H9 (cell line): ENCODE measurements around the gene WIZ. TPM values are rescaled to one million over a fixed set of nuclear protein-coding genes. Genes with fewer than 3 reads are reported as not detected.

Experiments used
- DNase-seq: peaks from one replicate; pipeline ENCODE4 v3.0.0-alpha.2; 2017
- H2AFZ ChIP-seq: one replicate; pipeline ENCODE4 v1.6.1; 2013; ENCODE audit warnings: mild to moderate bottlenecking, low read length, control low read depth, moderate library complexity
- H2AK5ac ChIP-seq: 2 replicates; pipeline ENCODE4 v1.6.1; 2013; ENCODE audit warnings: low read length, control low read depth, mixed read lengths; ENCODE audit not compliant: insufficient read length
- H2BK120ac ChIP-seq: one replicate; pipeline ENCODE4 v1.6.1; 2013; ENCODE audit warnings: low read depth, mild to moderate bottlenecking, low read length, control low read depth, inconsistent platforms; ENCODE audit not compliant: poor library complexity, severe bottlenecking
- H2BK12ac ChIP-seq: 2 replicates; pipeline ENCODE4 v1.6.1; 2013; ENCODE audit warnings: low read length, control low read depth, mixed read lengths, low read depth; ENCODE audit not compliant: insufficient read length
- H2BK15ac ChIP-seq: 2 replicates; pipeline ENCODE4 v1.6.1; 2013; ENCODE audit warnings: low read depth, low read length, control low read depth
- H2BK20ac ChIP-seq: one replicate; pipeline ENCODE4 v1.6.1; 2013; ENCODE audit warnings: low read depth, mild to moderate bottlenecking, low read length, control low read depth, inconsistent platforms; ENCODE audit not compliant: poor library complexity, severe bottlenecking
- H2BK5ac ChIP-seq: 2 replicates; pipeline ENCODE4 v1.6.1; 2013; ENCODE audit warnings: low read length, control low read depth, mixed read lengths; ENCODE audit not compliant: insufficient read length
- H3K14ac ChIP-seq: 2 replicates; pipeline ENCODE4 v1.6.1; 2013; ENCODE audit warnings: low read length, control low read depth; ENCODE audit not compliant: insufficient read depth
- H3K18ac ChIP-seq: 2 replicates; pipeline ENCODE4 v1.6.1; 2013; ENCODE audit warnings: low read depth, mild to moderate bottlenecking, mixed read lengths, low read length, control low read depth; ENCODE audit not compliant: insufficient read length
- H3K23ac ChIP-seq: 2 replicates; pipeline ENCODE4 v1.6.1; 2013; ENCODE audit warnings: low read length, control low read depth, mixed read lengths, low read depth; ENCODE audit not compliant: insufficient read length
- H3K23me2 ChIP-seq: 2 replicates; pipeline ENCODE4 v1.6.1; 2013; ENCODE audit warnings: low read depth, mild to moderate bottlenecking, mixed read lengths, low read length, control low read depth; ENCODE audit not compliant: insufficient read length, poor library complexity, severe bottlenecking
- H3K27ac ChIP-seq: 2 replicates; pipeline ENCODE4 v1.5.1; 2013; ENCODE audit warnings: low read length, control low read depth, mixed read lengths, low read depth; ENCODE audit not compliant: insufficient read length
- H3K27me3 ChIP-seq: 2 replicates; pipeline ENCODE4 v1.6.1; 2013; ENCODE audit warnings: low read length, control low read depth, inconsistent platforms; ENCODE audit not compliant: insufficient read depth
- H3K4ac ChIP-seq: 2 replicates; pipeline ENCODE4 v1.6.1; 2013; ENCODE audit warnings: low read depth, mild to moderate bottlenecking, control low read depth, inconsistent platforms, low read length, moderate library complexity
- H3K4me1 ChIP-seq: 2 replicates; pipeline ENCODE4 v1.6.1; 2013; ENCODE audit warnings: low read length, control low read depth, inconsistent platforms; ENCODE audit not compliant: insufficient read depth
- H3K4me2 ChIP-seq: 2 replicates; pipeline ENCODE4 v1.6.1; 2013; ENCODE audit warnings: low read length, control low read depth, mixed read lengths; ENCODE audit not compliant: insufficient read length, insufficient read depth
- H3K56ac ChIP-seq: 2 replicates; pipeline ENCODE4 v1.6.1; 2013; ENCODE audit warnings: low read depth, mild to moderate bottlenecking, mixed read lengths, low read length, control low read depth; ENCODE audit not compliant: insufficient read length
- H3K79me1 ChIP-seq: 2 replicates; pipeline ENCODE4 v1.6.1; 2013; ENCODE audit warnings: low read depth, mild to moderate bottlenecking, moderate library complexity, low read length, control low read depth, inconsistent platforms; ENCODE audit not compliant: insufficient read depth, poor library complexity, severe bottlenecking
- H3K79me2 ChIP-seq: 2 replicates; pipeline ENCODE4 v1.6.1; 2013; ENCODE audit warnings: low read length, control low read depth, inconsistent platforms; ENCODE audit not compliant: insufficient read depth
- H3K9ac ChIP-seq: 2 replicates; pipeline ENCODE4 v1.6.1; 2013; ENCODE audit warnings: low read length, control low read depth, mixed read lengths; ENCODE audit not compliant: insufficient read length; ENCODE audit errors: extremely low read depth
- H3K9me3 ChIP-seq: one replicate; pipeline ENCODE4 v1.6.1; 2013; ENCODE audit warnings: low read depth, low read length, inconsistent platforms; ENCODE audit not compliant: control insufficient read depth
- H3T11ph ChIP-seq: one replicate; pipeline ENCODE4 v1.6.1; 2013; ENCODE audit warnings: mild to moderate bottlenecking, low read length, control low read depth, inconsistent platforms
- H4K20me1 ChIP-seq: one replicate; pipeline ENCODE4 v1.6.1; 2013; ENCODE audit not compliant: control insufficient read depth, insufficient read length, insufficient read depth
- H4K5ac ChIP-seq: 2 replicates; pipeline ENCODE4 v1.6.1; 2013; ENCODE audit warnings: low read depth, mild to moderate bottlenecking, mixed read lengths, low read length, control low read depth; ENCODE audit not compliant: insufficient read length
- H4K8ac ChIP-seq: replicated peaks from 2 replicates; pipeline ENCODE4 v1.6.1; 2013; ENCODE audit warnings: low read length, control low read depth, mixed read lengths, low read depth; ENCODE audit not compliant: insufficient read length
- H4K91ac ChIP-seq: 2 replicates; pipeline ENCODE4 v1.6.1; 2013; ENCODE audit warnings: low read depth, mild to moderate bottlenecking, moderate library complexity, mixed read lengths, low read length, control low read depth; ENCODE audit not compliant: insufficient read length
- H3K27ac Mint-ChIP-seq, 3 experiments: 2 replicates in 2 of 3; 3 replicates in 1 of 3; pipeline ENCODE4 v1.8.0; 2020 to 2021; ENCODE audit warnings: mixed read lengths in 3 of 3, mild to moderate bottlenecking in 1 of 3, moderate library complexity in 1 of 3
- H3K27me3 Mint-ChIP-seq: 2 replicates; pipeline ENCODE4 v1.8.0; 2021; ENCODE audit warnings: low read depth, mild to moderate bottlenecking, moderate library complexity, mixed read lengths
- H3K36me3 Mint-ChIP-seq, 3 experiments: 2 replicates in 2 of 3; 3 replicates in 1 of 3; pipeline ENCODE4 v1.8.0; 2020 to 2021; ENCODE audit warnings: low read depth in 3 of 3, mixed read lengths in 3 of 3; ENCODE audit not compliant: insufficient read depth in 1 of 3
- H3K4me1 Mint-ChIP-seq, 2 experiments: 2 replicates each; pipeline ENCODE4 v1.8.0; 2020; ENCODE audit warnings: mixed read lengths in 2 of 2
- H3K4me3 Mint-ChIP-seq, 2 experiments: 2 replicates in 1 of 2; 3 replicates in 1 of 2; pipeline ENCODE4 v1.8.0; 2020 to 2021; ENCODE audit warnings: mild to moderate bottlenecking in 2 of 2, mixed read lengths in 2 of 2, moderate library complexity in 1 of 2
- H3K9me3 Mint-ChIP-seq, 2 experiments: 2 replicates in 1 of 2; 3 replicates in 1 of 2; pipeline ENCODE4 v1.8.0; 2020; ENCODE audit warnings: mild to moderate bottlenecking in 2 of 2, mixed read lengths in 2 of 2, moderate library complexity in 1 of 2
- CTCF ChIP-seq: fragments of 200-600 bp; sonication (generic); conservative IDR thresholded peaks from 3 replicates; pipeline ENCODE4 v1.8.0; 2021; ENCODE audit warnings: antibody characterized with exemption, mild to moderate bottlenecking
- WGBS: extraction: QIAGEN DNeasy Blood & Tissue Kit; methylation state at CpG from one replicate; pipeline ENCODE4 v1.1.7; 2013; ENCODE audit warnings: missing lambda C conversion rate, low lambda C conversion rate, mixed read lengths; ENCODE audit not compliant: insufficient read length; ENCODE audit errors: extremely low coverage; 5-methylcytosine and 5-hydroxymethylcytosine counted together
- total RNA-seq: library from RNA; stranded (reverse); gene quantifications from 2 replicates; pipeline ENCODE4 v1.2.1, GENCODE V29; 2021

Gene WIZ
- total RNA-seq, 1 experiment from 2014 or later = 33.3 TPM

GRCh38 chr19:15443325-15443724, 6.4 kb downstream of the WIZ start:
- Mint-ChIP-seq H3K27me3 (no peaks in the 10 kb centered on the region; the same call in 1 of the 2 replicates), H3K9me3 (no peaks in the 10 kb centered on the region; a peak in 2 of 5 replicates)

More at GRCh38 chr19:15443325-15443724, 6.4 kb downstream of the WIZ start:
- Histone ChIP-seq H3K27me3 (no peaks in the 10 kb centered on the region), H3K9ac (no peak overlapping the region), H3K79me1 (no peaks in the 10 kb centered on the region), H3K4ac (no peak overlapping the region), H3K56ac (no peak overlapping the region), H3K9me3 (no peaks in the 10 kb centered on the region), H4K91ac (no peak overlapping the region), H3K14ac (no peak overlapping the region), H4K8ac (no peak overlapping the region), H2AFZ (no peak overlapping the region), H2BK20ac (no peak overlapping the region), H3T11ph (no peak overlapping the region), H3K27ac (no peak overlapping the region), H2AK5ac (no peak overlapping the region), H3K4me1 (no peaks in the 10 kb centered on the region), H4K20me1 (no peaks in the 10 kb centered on the region), H2BK12ac (no peak overlapping the region), H2BK5ac (no peak overlapping the region), H2BK120ac (no peak overlapping the region), H3K23ac (no peak overlapping the region), H3K4me2 (no peak overlapping the region), H3K18ac (no peak overlapping the region), H4K5ac (no peak overlapping the region), H2BK15ac (no peak overlapping the region), H3K79me2 (no peaks in the 10 kb centered on the region), H3K23me2 (no peaks in the 10 kb centered on the region)
- Mint-ChIP-seq H3K36me3 (no peaks in the 10 kb centered on the region), H3K27ac (no peak overlapping the region), H3K4me1 (peaks cover under 1% of the 10 kb centered on the region in 2 experiments; a peak in 3 of 4 replicates), H3K4me3 (0 out of 5 replicates have a peak overlapping the region, but pooled peaks of 1 of the 2 experiments have one; percentile 9)
- no peak for TF ChIP-seq CTCF
- DNase-seq = no peak
- no CpG with 5 or more reads among the region's 3 CpGs for WGBS
